Thymus (tissue), 11 donors: ENCODE results near the gene TGM2. TPM values are rescaled to one million over a fixed set of nuclear protein-coding genes. Genes with fewer than 3 reads are reported as not detected.

ENCODE experiments used
- DNase-seq, 9 donors: peaks; one replicate each; pipeline ENCODE4 v3.0.0-alpha.2; 2013; ENCODE audit warnings: low spot score in 9 of 9, low read depth in 6 of 9, missing footprints in 1 of 9
- H3K27ac ChIP-seq, 2 donors: one replicate each; pipeline ENCODE4 v1.5.1; 2013; ENCODE audit warnings: control low read depth in 1 of 2, low read depth in 1 of 2, low read length in 1 of 2, mild to moderate bottlenecking in 1 of 2, moderate library complexity in 1 of 2
- H3K27me3 ChIP-seq, 2 donors: one replicate each; pipeline ENCODE4 v1.5.1; 2013; ENCODE audit warnings: low read length in 1 of 2; ENCODE audit not compliant: control insufficient read depth in 2 of 2, insufficient read depth in 1 of 2
- H3K36me3 ChIP-seq, 2 donors: one replicate each; pipeline ENCODE4 v1.5.1; 2013; ENCODE audit warnings: low read length in 1 of 2, mild to moderate bottlenecking in 1 of 2, moderate library complexity in 1 of 2; ENCODE audit not compliant: control insufficient read depth in 2 of 2, insufficient read depth in 2 of 2
- H3K4me1 ChIP-seq, 2 donors: one replicate each; pipeline ENCODE4 v1.5.1; 2013; ENCODE audit warnings: low read length in 2 of 2; ENCODE audit not compliant: control insufficient read depth in 2 of 2, insufficient read depth in 2 of 2
- H3K4me3 ChIP-seq, 2 donors: one replicate each; pipeline ENCODE4 v1.5.1; 2013; ENCODE audit warnings: low read length in 2 of 2, control low read depth in 1 of 2, mild to moderate bottlenecking in 1 of 2
- H3K9me3 ChIP-seq, 2 donors: one replicate each; pipeline ENCODE4 v1.5.1; 2013; ENCODE audit warnings: low read length in 1 of 2, mild to moderate bottlenecking in 1 of 2; ENCODE audit not compliant: control insufficient read depth in 2 of 2, insufficient read depth in 1 of 2
- WGBS: extraction: QIAGEN DNeasy Blood & Tissue Kit; methylation state at CpG from one replicate; pipeline ENCODE4 v1.1.7; 2013; 5-methylcytosine and 5-hydroxymethylcytosine counted together
- polyA plus RNA-seq: library from polyadenylated mRNA; stranded (reverse); fragments of 200-250 nt; gene quantifications from one replicate; pipeline ENCODE4 v1.2.3, GENCODE V29; 2013
- total RNA-seq: library from RNA; stranded (reverse); fragments of 120-200 nt; gene quantifications from one replicate; pipeline ENCODE4 v1.2.4, GENCODE V29; 2013
- donor health status: healthy.

TGM2 gene
- total and polyA plus RNA-seq, 2 donors, result 9.3 to 47.2 TPM

DNA sequence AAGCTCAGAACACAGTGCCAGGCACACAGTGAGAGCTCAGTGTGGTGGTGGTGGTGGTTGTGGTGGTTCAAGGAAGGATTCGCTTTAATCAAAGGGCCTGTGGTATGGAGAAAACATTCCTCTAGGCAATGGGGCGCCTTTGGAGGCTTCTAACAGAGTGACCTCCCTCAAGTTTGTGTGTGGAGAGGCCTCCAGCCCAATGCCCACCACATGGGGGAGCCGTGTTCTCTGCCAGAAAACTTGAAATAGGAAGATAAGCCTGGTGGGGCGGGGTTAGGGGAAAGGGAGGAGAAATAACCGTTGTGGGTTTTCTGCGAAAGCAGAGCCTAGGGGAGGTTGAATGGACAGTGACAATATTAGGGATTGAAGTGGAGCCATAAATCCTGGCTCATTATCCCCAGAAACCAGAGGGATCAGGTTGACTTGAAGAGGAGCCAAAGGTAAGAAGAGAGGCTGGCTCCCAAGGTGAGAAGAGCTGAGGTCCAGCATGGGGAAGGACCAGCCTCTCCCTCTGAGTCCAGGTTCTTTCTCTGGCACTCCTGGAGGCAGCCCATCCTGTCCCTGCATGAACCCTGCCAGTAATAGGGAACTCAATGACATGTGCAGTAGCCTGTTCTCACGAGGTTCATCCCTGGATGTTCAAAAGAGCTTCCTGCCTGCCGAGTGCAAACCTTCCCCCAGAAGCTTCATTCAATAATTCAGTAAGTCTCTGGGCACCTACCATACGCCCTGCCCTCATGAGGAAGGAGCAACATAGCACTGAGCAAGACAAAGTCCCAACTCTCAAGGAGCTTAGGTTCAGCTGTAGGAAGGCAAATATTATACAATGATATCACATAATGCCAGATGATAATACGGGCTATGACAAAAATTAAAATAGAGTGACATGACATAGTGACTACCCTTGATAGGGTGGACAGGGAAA is 51.4 kb downstream of the TGM2 start:
- no peak for DNase-seq

DNA sequence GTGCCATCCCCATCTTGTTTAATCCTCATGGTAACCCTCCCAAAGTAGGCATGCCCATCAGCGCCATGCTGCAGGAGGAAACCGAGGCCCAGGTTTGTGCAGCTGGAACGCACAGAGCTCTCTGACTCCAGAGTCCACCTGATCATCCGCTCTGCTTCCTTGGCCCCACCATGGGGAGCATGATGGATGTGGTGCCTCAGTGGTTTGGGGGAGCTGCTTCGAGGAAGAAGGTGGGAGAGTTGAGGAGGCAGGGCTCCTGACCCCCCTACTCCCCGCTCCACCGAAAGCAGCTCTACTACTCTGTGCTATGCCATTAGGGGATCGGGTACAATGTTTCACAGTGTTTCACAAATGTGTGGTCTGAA is 52.2 kb downstream of the TGM2 start:
- DNase-seq, result no peak
- Histone ChIP-seq H3K4me1 (no peaks in the 10 kb centered on the region), H3K27me3 (no peaks in the 10 kb centered on the region), H3K27ac (no peak overlapping the region), H3K36me3 (no peaks in the 10 kb centered on the region), H3K4me3 (no peak overlapping the region), H3K9me3 (no peaks in the 10 kb centered on the region)
- WGBS, result 98% methylated on average over 8 of the region's 8 CpGs

More for the DNA sequence above, 51.4 kb downstream of the TGM2 start:
- Histone ChIP-seq H3K27me3 (no peaks in the 10 kb centered on the region), H3K9me3 (no peaks in the 10 kb centered on the region), H3K27ac (no peak overlapping the region), H3K4me3 (no peak overlapping the region), H3K36me3 (no peaks in the 10 kb centered on the region), H3K4me1 (no peaks in the 10 kb centered on the region)
- 53% methylated on average over 10 of the region's 10 CpGs for WGBS

GRCh38 chr20:38112261-38112929 is 52.7 kb downstream of the TGM2 start:
- Histone ChIP-seq H3K4me1 (no peaks in the 10 kb centered on the region), H3K9me3 (no peaks in the 10 kb centered on the region), H3K36me3 (no peaks in the 10 kb centered on the region), H3K27ac (no peak overlapping the region), H3K4me3 (no peak overlapping the region), H3K27me3 (no peaks in the 10 kb centered on the region)
- 94% methylated on average over 14 of the region's 14 CpGs for WGBS
- DNase-seq, result no peak

- Histone ChIP-seq H3K36me3 (no peaks in the 10 kb centered on the region), H3K27ac (no peak overlapping the region), H3K9me3 (no peaks in the 10 kb centered on the region), H3K4me3 (no peak overlapping the region), H3K27me3 (no peaks in the 10 kb centered on the region), H3K4me1 (no peaks in the 10 kb centered on the region)
- WGBS, result 86% methylated on average over 8 of the region's 8 CpGs
- no peak for DNase-seq
Observed at GRCh38 chr20:38111366-38112232, 53.5 kb downstream of the TGM2 start.

DNA sequence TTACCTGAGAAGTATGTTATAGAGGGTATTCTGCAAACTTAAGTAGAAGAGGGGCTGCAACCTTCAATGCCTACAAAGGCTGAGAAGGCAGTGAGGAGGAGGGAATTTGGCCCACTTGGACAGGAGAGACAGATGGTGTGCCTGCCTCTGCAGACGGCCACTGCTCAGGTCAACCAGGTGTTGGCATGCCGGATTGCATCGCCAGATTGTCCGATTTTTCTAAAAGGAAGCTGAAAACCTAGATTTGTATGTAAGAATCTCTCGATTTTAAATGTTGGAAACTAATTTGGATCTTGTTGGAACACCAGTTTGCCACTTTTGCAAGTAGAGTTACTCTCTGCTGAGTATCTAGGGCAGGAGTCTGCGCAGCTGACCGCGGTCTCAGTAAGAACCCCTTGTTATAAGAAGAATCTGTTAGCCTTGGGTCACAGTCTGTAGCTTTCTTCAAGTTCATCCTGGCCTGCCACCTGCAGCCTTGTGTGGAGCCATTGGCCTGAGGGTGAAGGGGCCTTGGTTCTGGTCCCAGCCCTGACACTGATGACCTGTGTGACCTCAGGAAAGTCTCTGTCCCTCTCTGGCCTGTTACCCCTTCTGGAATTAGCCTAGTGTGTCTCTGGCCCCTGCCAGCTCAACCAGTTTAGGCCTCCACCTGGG is 54.4 kb downstream of the TGM2 start:
- Histone ChIP-seq H3K27ac (no peak overlapping the region), H3K4me3 (no peak overlapping the region), H3K4me1 (no peaks in the 10 kb centered on the region), H3K36me3 (no peaks in the 10 kb centered on the region), H3K27me3 (no peaks in the 10 kb centered on the region), H3K9me3 (no peaks in the 10 kb centered on the region)
- no peak for DNase-seq
- 96% methylated on average over 8 of the region's 8 CpGs for WGBS

- Histone ChIP-seq H3K36me3 (no peaks in the 10 kb centered on the region), H3K9me3 (no peaks in the 10 kb centered on the region), H3K4me1 (no peaks in the 10 kb centered on the region), H3K4me3 (no peak overlapping the region), H3K27me3 (no peaks in the 10 kb centered on the region), H3K27ac (no peak overlapping the region)
- no peak for DNase-seq
- 93% methylated on average over 8 of the region's 8 CpGs for WGBS
Observed at GRCh38 chr20:38109591-38110524, 55.2 kb downstream of the TGM2 start.

DNA sequence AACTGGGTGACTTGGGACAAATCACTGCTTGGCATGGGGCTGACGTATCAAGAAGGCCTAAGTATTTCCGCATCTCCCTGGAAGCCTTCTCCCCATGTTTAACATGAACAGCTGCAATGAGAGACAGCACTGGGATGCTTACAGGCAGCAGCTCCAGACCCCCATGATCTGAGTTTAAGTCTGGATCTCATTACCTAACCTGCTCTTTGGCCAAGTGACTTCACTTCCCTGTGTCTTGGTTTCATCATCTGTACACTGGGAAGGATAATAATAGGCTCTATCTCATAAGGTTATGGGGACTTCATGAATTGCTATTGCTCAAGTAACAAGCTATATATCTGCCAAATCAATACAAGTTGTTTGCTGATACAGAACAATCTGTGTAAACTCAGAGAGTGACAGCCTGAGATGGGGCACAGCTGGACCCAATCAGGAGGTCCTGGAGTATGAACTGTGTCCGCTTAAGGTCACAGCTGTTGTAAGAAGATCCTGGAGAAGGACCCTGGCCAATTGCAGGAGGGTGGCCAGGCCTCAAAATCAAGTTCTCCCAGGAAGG is 56.0 kb downstream of the TGM2 start:
- no peaks in the 10 kb centered on the region for H3K36me3 ChIP-seq
- H3K4me3 ChIP-seq, result no peak overlapping the region
- H3K27ac ChIP-seq, result no peak overlapping the region
- no peaks in the 10 kb centered on the region for H3K27me3 ChIP-seq
- no peaks in the 10 kb centered on the region for H3K4me1 ChIP-seq
- no peaks in the 10 kb centered on the region for H3K9me3 ChIP-seq
- WGBS, result 98% methylated on average over 3 of the region's 3 CpGs
- DNase-seq, result no peak
